ENCODE results near the gene ASAP3.
A peak's percentile ranks its signal among the peaks of the same experiment; 100 is the strongest.

ASAP3 gene

GRCh38 chr1:23453455-23454000 lies 30.5 kb downstream of the ASAP3 start:
- TF ChIP-seq ZFX (IDR thresholded peaks at IDR 0.05; ENCODE audit: borderline replicate concordance): no peak
- TF ChIP-seq, protein P1, sequence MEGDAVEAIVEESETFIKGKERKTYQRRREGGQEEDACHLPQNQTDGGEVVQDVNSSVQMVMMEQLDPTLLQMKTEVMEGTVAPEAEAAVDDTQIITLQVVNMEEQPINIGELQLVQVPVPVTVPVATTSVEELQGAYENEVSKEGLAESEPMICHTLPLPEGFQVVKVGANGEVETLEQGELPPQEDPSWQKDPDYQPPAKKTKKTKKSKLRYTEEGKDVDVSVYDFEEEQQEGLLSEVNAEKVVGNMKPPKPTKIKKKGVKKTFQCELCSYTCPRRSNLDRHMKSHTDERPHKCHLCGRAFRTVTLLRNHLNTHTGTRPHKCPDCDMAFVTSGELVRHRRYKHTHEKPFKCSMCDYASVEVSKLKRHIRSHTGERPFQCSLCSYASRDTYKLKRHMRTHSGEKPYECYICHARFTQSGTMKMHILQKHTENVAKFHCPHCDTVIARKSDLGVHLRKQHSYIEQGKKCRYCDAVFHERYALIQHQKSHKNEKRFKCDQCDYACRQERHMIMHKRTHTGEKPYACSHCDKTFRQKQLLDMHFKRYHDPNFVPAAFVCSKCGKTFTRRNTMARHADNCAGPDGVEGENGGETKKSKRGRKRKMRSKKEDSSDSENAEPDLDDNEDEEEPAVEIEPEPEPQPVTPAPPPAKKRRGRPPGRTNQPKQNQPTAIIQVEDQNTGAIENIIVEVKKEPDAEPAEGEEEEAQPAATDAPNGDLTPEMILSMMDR (IDR thresholded peaks at IDR 0.05): no peak
- no peak overlapping the region for H3K27ac ChIP-seq

- peak overlapping the region; percentile 23; the same call in 1 of the 2 replicates for H3K27ac ChIP-seq
- no peak for TF ChIP-seq ZFX (IDR thresholded peaks at IDR 0.05; ENCODE audit: borderline replicate concordance)
- TF ChIP-seq, protein P1 (IDR thresholded peaks at IDR 0.05): no peak
These were observed 32.0 kb downstream of the ASAP3 start for GRCh38 chr1:23452011-23452411.

DNA sequence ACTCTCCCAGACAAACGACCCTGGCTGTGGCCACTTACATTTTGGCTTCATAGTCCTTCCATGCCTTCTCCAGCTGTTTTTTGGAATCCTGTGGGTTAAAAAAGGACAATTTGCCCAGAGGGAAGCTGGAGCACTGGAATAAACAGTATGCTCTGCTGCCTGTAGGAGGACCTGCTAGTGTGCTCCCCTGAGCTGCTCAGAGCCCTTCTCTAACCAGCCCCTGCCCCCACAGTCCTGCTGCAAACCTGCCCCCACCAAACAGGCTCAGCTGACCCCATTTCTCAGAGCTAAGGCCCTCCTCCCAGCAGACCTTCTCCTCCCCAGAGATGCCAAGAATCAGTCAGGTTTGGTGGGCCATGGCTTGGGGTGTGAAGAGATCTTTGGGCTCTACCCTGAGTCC lies 32.5 kb downstream of the ASAP3 start:
- peak overlapping the region; percentile 23; the same call in 1 of the 2 replicates for H3K27ac ChIP-seq
- TF ChIP-seq, protein P1 (IDR thresholded peaks at IDR 0.05): no peak
- TF ChIP-seq ZFX (IDR thresholded peaks at IDR 0.05; ENCODE audit: borderline replicate concordance): no peak

GRCh38 chr1:23450894-23451293 lies 33.1 kb downstream of the ASAP3 start:
- H3K27ac ChIP-seq: no peak overlapping the region; the same call in 1 of the 2 replicates
- TF ChIP-seq, protein P1 (IDR thresholded peaks at IDR 0.05): no peak
- no peak for TF ChIP-seq ZFX (IDR thresholded peaks at IDR 0.05; ENCODE audit: borderline replicate concordance)

DNA sequence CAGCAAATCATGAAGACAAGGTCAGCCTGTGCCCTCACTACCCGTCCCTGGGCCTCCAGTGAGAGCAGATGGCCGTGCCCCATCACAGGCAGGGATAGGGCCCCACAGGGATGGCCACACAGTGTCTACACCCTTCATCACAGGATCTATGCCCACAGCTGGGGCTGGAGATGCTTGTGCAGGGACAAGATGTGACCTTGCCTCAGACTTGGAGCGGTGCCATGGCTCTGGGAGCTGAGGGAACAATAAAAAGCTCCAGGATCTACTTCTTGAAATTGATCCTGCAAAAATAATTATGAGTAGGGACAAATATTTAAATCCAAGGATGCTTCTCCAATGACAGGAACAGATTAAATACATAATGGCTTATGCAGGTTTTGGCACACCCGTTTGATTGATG lies 34.0 kb downstream of the ASAP3 start:
- TF ChIP-seq, protein P1 (IDR thresholded peaks at IDR 0.05): no peak
- no peak for TF ChIP-seq ZFX (IDR thresholded peaks at IDR 0.05; ENCODE audit: borderline replicate concordance)
- no peak overlapping the region for H3K27ac ChIP-seq

GRCh38 chr1:23449306-23449705 lies 34.7 kb downstream of the ASAP3 start:
- TF ChIP-seq, protein P1 (IDR thresholded peaks at IDR 0.05): no peak
- TF ChIP-seq ZFX (IDR thresholded peaks at IDR 0.05; ENCODE audit: borderline replicate concordance): no peak
- no peak overlapping the region for H3K27ac ChIP-seq

DNA sequence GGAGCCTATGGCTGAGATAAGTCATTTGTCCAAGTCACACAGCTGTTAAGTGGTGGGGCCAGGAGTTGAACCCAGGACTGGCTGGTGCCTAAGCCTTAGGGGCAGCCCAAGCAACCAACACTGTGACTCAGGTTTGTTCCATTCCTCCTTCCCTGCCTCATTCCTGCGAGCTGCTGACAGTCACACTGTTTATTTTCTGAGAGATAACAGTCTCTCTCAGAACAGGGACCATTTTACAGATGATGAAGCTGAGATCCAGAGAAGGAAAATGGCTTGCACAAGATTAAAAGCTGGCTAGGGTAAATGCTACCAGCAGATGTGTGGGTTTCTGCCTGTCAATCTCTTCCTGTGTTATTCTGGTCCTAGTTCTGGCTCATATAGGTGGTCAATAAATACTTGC lies 35.1 kb downstream of the ASAP3 start:
- TF ChIP-seq ZFX (IDR thresholded peaks at IDR 0.05; ENCODE audit: borderline replicate concordance): no peak
- TF ChIP-seq, protein P1 (IDR thresholded peaks at IDR 0.05): no peak
- no peak overlapping the region for H3K27ac ChIP-seq
